GM21515 (cell line): ENCODE data around the gene DNAH11.
"Not testable (repeated sequence)": the region's sequence is repeated elsewhere in the genome, so short reads cannot be mapped to it uniquely, and the experiment has no call there.

Experiments used
- ATAC-seq: cut with Tn5 transposase; IDR thresholded peaks from one replicate; pipeline ENCODE4 v1.9.1; 2021; ENCODE audit not compliant: unreplicated experiment

DNAH11 gene

GRCh38 chr7:21617513-21617912, 74.7 kb downstream of the DNAH11 start:
- no peak for ATAC-seq

DNA sequence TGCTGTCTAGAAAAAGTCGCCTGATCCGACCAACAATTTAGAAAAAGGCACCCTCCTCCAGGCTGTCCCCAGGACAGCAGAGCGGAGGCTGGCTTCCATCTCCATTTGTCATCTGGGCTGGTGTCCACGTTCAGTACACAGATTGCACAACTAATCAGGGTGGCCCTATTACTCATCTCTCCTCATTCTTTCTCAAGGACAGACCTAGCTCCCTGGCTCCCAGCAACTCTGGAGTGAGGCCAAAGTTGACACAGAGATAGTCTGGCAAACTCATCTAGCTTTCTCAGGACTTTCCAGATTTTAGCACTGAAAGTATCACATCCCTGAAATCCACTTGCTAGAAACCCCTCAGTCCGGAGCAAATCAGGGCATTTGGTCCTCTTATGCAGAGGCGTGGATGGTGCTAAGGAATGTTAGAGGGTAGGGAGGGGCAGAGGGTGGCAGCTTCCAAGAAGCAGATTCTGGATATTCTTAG, 75.1 kb downstream of the DNAH11 start:
- ATAC-seq, result no peak

GRCh38 chr7:21618706-21619105, 75.9 kb downstream of the DNAH11 start:
- ATAC-seq, result no peak

DNA sequence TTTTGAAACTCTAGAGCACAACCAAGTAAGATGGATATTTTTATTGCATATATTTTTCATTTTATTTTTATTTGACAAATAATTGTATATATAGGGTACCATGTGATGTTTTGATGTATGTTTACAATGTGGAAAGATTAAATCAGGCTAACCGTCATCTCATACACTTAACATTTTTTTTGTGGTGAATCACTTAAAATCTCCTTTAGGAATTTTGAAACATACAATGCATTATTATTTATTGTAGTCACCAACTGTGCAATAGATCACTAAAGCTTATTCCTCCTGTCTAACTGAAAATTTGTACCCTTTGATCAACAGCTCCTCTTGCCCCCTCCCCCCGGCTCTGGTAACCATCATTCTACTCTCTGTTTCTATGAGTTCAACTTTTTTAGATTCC, 77.2 kb downstream of the DNAH11 start:
- no peak for ATAC-seq

GRCh38 chr7:21624320-21624719, 81.5 kb downstream of the DNAH11 start:
- no peak for ATAC-seq

- no peak for ATAC-seq
Observed at GRCh38 chr7:21636694-21637093, 93.9 kb downstream of the DNAH11 start.

DNA sequence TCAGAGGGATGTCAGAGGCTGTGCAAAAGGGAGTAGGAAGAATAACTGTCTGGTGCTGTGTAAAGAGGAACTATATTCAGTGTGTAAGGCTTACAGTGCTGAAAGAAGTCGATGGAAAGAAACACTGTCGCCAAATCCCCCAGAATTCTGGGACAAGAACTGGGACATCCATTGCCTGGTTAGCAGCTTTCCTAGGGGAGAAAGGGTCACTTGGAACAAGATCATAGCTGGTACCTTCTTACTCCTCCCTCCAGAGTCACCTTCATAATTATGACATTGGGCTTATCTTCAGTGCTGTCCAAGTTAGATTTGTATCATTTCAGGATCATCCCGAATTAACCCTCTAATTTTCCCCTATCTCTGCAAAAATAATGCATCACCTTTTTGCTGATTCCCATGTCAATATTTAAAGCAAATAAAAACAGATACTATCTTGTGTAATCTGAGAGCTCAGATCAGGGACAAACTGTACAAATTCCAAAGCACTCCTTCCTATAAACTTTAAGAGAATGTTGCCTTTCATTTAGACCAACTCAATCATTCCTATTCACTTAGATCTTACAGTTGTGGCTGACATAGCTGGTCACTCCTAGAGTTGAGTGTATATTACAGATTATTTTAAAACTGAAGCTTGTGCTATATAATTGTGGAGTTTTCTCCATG, 96.5 kb downstream of the DNAH11 start:
- ATAC-seq, result no peak

DNA sequence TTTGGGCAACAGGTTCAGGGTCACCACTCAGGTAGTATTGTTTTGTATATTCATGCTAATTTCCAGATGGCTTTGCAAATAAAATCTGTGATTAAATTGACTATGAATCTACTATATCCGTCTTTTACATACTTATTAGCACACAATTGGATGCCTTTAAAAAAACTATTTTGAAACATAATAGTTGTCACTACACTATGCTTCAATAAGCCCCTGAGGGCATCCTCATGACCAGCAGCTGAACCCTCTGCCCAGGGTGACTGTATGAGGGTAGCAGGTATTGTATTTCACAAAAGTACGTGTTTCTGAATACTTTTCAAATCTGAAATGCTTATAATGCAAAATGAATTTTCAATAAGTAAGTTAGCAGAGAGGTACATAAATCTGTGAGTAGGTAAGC, 97.3 kb downstream of the DNAH11 start:
- no peak for ATAC-seq

DNA sequence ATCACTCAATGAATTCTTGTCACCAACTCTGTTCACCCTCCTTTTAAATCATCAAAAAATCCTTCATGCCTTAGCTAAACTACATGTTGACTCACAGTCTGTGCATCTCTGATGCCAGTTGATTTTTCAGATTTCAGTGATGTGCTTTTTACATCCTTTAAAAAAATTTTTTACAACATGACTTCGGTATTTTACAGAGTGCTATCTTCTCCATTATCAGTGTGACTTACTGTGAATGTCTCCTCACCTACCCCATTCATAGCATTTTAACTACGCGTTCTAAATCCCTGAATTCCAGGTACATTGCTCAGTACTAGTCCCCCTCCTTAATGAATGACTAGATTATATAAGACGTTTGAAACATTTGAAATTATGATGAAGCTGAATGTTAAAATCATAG, 98.7 kb downstream of the DNAH11 start:
- no peak for ATAC-seq

DNA sequence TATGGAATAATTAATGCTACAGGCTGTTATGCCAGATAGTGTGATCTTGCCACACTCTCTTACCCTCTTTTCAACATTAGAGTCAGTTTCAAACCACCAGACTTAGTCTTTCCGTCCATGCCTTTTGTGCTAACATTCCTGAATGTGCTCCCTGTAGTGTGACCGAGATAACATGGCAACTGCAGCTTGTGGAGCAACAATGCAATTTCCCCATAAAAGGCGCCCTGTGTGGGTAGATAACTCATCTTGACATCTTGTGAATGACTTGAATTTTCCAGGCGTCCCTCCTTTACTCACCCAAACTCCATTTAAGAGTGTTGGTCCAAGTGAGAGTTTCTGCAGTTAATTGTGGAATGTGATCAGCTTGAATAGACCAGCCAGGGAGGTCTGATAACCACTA, 99.6 kb downstream of the DNAH11 start:
- ATAC-seq, result no peak

DNA sequence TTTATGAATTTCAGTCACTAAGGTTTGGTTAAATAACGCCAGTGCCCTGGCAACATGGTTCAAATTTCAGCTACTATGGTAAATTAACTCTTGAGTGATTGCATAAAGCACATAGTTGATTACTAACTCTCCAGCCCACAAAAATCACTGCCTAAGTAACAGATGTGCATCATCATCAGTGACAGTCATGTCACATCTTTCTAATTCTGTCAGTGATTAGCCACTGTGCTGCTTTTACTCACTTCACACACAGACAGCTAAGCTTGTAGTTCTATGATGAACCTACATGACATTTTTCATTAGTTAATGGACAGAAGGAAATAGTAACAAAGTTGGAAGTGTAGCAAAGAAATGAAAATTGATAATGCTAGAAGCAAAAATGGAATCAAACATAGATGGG, 108.9 kb downstream of the DNAH11 start:
- no peak for ATAC-seq

GRCh38 chr7:21653623-21654022, 110.8 kb downstream of the DNAH11 start:
- no peak for ATAC-seq

DNA sequence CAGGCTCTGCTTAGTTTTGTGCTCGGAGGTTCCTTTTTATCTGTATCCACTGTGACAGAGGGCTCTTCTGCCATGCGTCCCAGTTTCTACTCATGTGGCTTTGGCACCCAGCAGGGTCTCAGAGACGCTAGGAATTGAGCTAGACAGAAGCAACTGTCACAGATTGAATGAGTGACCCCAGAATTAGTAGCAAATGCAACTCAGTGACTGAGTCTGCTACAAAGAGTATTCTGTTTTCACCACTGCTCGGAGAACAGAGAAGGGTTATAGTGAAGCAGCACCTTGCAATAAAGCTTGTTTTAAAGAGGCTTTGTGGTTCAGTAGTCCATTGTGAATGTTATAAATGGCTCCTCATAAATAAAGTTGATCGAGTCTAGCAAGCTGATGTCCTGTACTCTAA, 113.2 kb downstream of the DNAH11 start:
- ATAC-seq, result no peak

GRCh38 chr7:21656796-21657195, 114.0 kb downstream of the DNAH11 start:
- no peak for ATAC-seq

DNA sequence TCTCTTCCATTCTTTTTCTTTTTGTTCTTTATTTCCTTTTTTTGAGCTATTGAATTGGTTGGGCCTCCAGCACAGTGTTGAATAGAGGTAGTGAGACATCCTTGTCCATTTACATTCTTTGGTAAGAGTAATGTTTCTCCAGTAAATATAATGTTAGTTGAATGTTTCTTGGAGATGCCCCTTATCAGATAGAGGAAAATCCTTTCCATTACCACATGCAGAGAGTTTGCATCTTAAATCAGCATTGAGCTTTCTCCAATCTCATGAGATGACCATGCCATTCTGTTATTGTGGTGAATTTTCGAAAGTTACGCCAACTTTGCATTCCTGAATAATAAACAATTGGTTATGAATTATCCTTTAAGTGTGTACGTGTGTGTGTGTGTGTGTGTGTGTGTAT, 127.7 kb downstream of the DNAH11 start:
- ATAC-seq, result no peak

DNA sequence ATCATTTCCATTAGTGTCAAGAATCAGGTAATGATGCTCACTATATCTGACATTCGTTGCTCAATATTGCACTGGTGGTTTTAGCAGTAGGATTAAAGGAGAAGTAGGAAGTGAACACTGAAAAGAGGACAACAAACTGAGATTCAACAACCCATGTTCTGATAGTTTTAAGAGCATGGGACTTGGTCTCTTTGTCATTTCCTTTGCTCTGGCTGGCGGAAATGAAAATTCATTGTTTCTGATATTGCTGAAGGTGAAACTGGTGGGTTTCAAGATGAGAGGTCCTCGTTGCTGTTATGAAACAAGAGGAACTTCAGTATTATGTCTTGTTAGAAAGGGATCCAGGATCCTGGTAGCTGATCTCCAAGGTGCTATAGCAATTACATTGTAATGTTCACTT, 129.0 kb downstream of the DNAH11 start:
- ATAC-seq, result peak; percentile 83

DNA sequence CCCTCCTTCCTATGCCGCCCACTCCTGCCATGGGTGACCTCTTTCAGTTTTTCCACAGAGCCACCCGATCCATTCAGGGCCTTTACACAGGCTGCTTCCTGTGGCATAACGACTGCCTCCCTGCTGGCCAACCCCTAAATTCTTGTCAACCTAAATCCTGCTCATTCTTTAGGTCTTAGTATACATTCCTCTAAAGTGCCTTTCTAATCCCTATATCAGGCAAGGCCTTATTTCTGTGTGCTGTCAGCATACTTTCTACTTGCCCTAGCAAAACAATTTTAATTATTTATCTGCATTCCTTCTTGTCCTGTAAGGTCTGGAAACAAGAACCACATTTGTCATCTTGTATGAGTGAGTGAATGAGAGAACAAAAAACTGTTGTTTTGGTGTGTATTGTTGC, 132.4 kb downstream of the DNAH11 start:
- no peak for ATAC-seq

DNA sequence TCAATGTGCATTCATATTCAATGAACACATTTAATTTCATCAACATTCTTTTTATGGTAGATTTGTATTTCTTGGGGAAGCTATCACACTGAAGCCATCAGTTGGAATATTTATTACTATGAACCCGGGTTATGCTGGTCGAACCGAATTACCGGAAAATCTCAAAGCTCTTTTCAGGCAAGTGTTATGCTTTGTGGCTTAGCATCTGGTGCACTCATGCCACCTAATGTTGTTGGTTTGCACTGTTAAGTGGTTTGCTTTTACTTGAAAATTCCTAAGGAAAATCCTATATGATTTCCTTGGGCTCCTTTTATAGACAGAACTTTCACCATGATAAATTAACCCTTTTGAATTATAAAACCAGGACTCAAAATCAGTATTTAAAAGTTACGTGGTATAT, 147.9 kb downstream of the DNAH11 start:
- ATAC-seq, result no peak

DNA sequence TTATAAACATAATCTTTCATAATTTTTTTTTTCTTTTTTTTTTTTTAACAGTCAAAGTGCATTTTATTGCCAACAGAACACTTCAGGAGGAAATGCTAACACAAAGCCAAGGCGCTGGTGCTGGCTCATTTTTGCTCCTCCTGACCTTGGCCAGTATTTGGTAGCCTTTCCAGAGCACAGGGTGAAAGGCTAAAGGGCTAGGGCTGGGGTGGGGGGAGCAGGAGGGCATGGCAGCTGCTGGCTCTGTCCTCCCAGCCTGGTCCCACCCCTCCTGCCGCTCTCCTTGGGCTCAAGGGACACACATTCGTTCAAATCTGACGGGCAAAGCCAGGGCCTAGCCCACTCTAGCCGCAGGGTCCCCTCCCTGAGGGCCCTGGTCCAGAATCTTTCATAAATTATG, 148.3 kb downstream of the DNAH11 start:
- not testable (repeated sequence) for ATAC-seq

DNA sequence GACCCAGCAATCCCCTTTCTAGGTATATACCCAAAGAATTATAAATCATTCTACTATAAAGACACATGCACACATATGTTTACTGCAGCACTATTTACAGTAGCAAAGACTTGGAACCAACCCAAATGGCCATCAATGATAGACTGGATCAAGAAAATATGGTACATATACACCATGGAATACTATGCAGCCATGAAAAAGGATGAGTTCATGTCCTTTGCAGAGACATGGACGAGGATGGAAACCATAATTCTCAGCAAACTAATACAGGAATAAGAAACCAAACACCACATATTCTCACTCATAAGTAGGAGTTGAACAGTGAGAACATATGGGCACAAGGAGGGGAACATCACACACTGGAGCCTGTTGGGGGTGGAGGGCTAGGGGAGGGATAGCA, 157.7 kb downstream of the DNAH11 start:
- ATAC-seq, result not testable (repeated sequence)

GRCh38 chr7:21702303-21702702, 159.5 kb downstream of the DNAH11 start:
- no peak for ATAC-seq

GRCh38 chr7:21704359-21704758, 161.5 kb downstream of the DNAH11 start:
- ATAC-seq, result no peak

GRCh38 chr7:21706131-21706530, 163.3 kb downstream of the DNAH11 start:
- no peak for ATAC-seq
